NCI-H1105 treated with DMSO at 0.1 percent for 48 hours (cell line): Measurements from ENCODE around the gene PGPEP1.
"Not testable (repeated sequence)": the region's sequence is repeated elsewhere in the genome, so short reads cannot be mapped to it uniquely, and the experiment has no call there.

ENCODE experiments used
- DNase-seq: peaks from one replicate; lab custom pipeline; 2025; lab: John Stamatoyannopoulos, UW

Gene PGPEP1

GRCh38 chr19:18332917-18333530 is 7.4 kb upstream of the PGPEP1 start:
- no peak for DNase-seq

GRCh38 chr19:18333680-18334079 is 6.7 kb upstream of the PGPEP1 start:
- DNase-seq = no peak

- DNase-seq = no peak
Measured at GRCh38 chr19:18336121-18336520, 4.3 kb upstream of the PGPEP1 start.

- no peak for DNase-seq
Measured at GRCh38 chr19:18338541-18338940, 1.9 kb upstream of the PGPEP1 start.

GRCh38 chr19:18339723-18340122 is 675 bp upstream of the PGPEP1 start:
- no peak for DNase-seq

- peak; percentile 21 for DNase-seq
Measured at GRCh38 chr19:18340990-18341868, 831 bp downstream of the PGPEP1 start.

- DNase-seq = no peak
Measured at GRCh38 chr19:18342090-18342632, 1.8 kb downstream of the PGPEP1 start.

- DNase-seq = no peak
Measured at GRCh38 chr19:18344582-18344950, 4.2 kb downstream of the PGPEP1 start.

- no peak for DNase-seq
Measured at GRCh38 chr19:18345296-18345695, 4.9 kb downstream of the PGPEP1 start.

GRCh38 chr19:18346091-18346490 is 5.7 kb downstream of the PGPEP1 start:
- DNase-seq = no peak

- DNase-seq = no peak
Measured at GRCh38 chr19:18348171-18348570, 7.8 kb downstream of the PGPEP1 start.

- not testable (repeated sequence) for DNase-seq
Measured at GRCh38 chr19:18348818-18349339, 8.5 kb downstream of the PGPEP1 start.

- peak; percentile 18 for DNase-seq
Measured at GRCh38 chr19:18349524-18350128, 9.2 kb downstream of the PGPEP1 start.

GRCh38 chr19:18350490-18350889 is 10.1 kb downstream of the PGPEP1 start:
- no peak for DNase-seq

- no peak for DNase-seq
Measured at GRCh38 chr19:18351544-18351943, 11.1 kb downstream of the PGPEP1 start.

GRCh38 chr19:18353378-18354005 is 13.1 kb downstream of the PGPEP1 start:
- DNase-seq = no peak

GRCh38 chr19:18354743-18355142 is 14.3 kb downstream of the PGPEP1 start:
- not testable (repeated sequence) for DNase-seq

GRCh38 chr19:18357041-18357440 is 16.6 kb downstream of the PGPEP1 start:
- no peak for DNase-seq

- DNase-seq = no peak
Measured at GRCh38 chr19:18361646-18362045, 21.2 kb downstream of the PGPEP1 start.

- DNase-seq = no peak
Measured at GRCh38 chr19:18362934-18363542, 22.6 kb downstream of the PGPEP1 start.

- DNase-seq = no peak
Measured at GRCh38 chr19:18363787-18364186, 23.4 kb downstream of the PGPEP1 start.
